Keratinocyte (primary cell): ENCODE results near the gene FGD2. TPM values are rescaled to one million over a fixed set of nuclear protein-coding genes. Genes with fewer than 3 reads are reported as not detected.
"Not testable (repeated sequence)": the region's sequence is repeated elsewhere in the genome, so short reads cannot be mapped to it uniquely, and the experiment has no call there.

Experiments used
- DNase-seq: peaks from one replicate; pipeline ENCODE4 v3.0.0-alpha.2; 2011; ENCODE audit warnings: low read depth, missing footprints, low spot score
- FAIRE-seq: peaks from 2 replicates; lab custom pipeline; 2011; peaks lifted over from hg19 to GRCh38; lab: Jason Lieb, UNC
- H2AFZ ChIP-seq: 2 replicates; pipeline ENCODE4 v1.6.0; 2012; ENCODE audit warnings: low read length, control low read depth, inconsistent platforms; ENCODE audit not compliant: control insufficient read depth
- H3K27ac ChIP-seq: 2 replicates; pipeline ENCODE4 v1.5.1; 2011; ENCODE audit warnings: low read length; ENCODE audit not compliant: control insufficient read depth, insufficient read depth
- H3K27me3 ChIP-seq: 3 replicates; pipeline ENCODE4 v1.6.0; 2011; ENCODE audit warnings: low read length; ENCODE audit not compliant: control insufficient read depth, insufficient read depth; ENCODE audit errors: extremely low read depth
- H3K36me3 ChIP-seq, 2 experiments: 2 replicates in 1 of 2; 3 replicates in 1 of 2; pipeline ENCODE4 v1.5.1; 2011; ENCODE audit warnings: low read length in 2 of 2, mild to moderate bottlenecking in 1 of 2; ENCODE audit not compliant: control insufficient read depth in 2 of 2, insufficient read depth in 2 of 2; ENCODE audit errors: extremely low read depth in 1 of 2
- H3K4me1 ChIP-seq: 3 replicates; pipeline ENCODE4 v1.5.1; 2011; ENCODE audit warnings: low read length; ENCODE audit not compliant: control insufficient read depth, insufficient read depth; ENCODE audit errors: extremely low read depth
- H3K4me2 ChIP-seq: 3 replicates; pipeline ENCODE4 v1.6.0; 2011; ENCODE audit warnings: low read depth, low read length; ENCODE audit not compliant: control insufficient read depth, insufficient read depth; ENCODE audit errors: extremely low read depth
- H3K4me3 ChIP-seq, 3 experiments: fragments of 200-600 bp in 1 of 3; sonication (generic) in 1 of 3; 2 replicates in 2 of 3; 3 replicates in 1 of 3; pipeline ENCODE4 v1.5.1; 2011 to 2016; ENCODE audit warnings: low read length in 3 of 3, mild to moderate bottlenecking in 3 of 3, control low read depth in 2 of 3, inconsistent platforms in 1 of 3, low read depth in 1 of 3, mixed read lengths in 1 of 3, mixed run types in 1 of 3, moderate library complexity in 1 of 3; ENCODE audit not compliant: control insufficient read depth in 2 of 3, insufficient read depth in 2 of 3; ENCODE audit errors: extremely low read depth in 1 of 3
- H3K79me2 ChIP-seq: 2 replicates; pipeline ENCODE4 v1.6.0; 2012; ENCODE audit warnings: low read length; ENCODE audit not compliant: control insufficient read depth, insufficient read depth
- H3K9ac ChIP-seq: 3 replicates; pipeline ENCODE4 v1.6.0; 2011; ENCODE audit warnings: low read length; ENCODE audit not compliant: control insufficient read depth, insufficient read depth; ENCODE audit errors: extremely low read depth
- H3K9me1 ChIP-seq: 3 replicates; pipeline ENCODE4 v1.6.0; 2011; ENCODE audit warnings: low read length; ENCODE audit not compliant: control insufficient read depth, insufficient read depth; ENCODE audit errors: extremely low read depth
- H3K9me3 ChIP-seq: 2 replicates; pipeline ENCODE4 v1.5.1; 2012; ENCODE audit warnings: low read depth, low read length; ENCODE audit not compliant: control insufficient read depth
- H4K20me1 ChIP-seq: 3 replicates; pipeline ENCODE4 v1.6.0; 2011; ENCODE audit warnings: low read length; ENCODE audit not compliant: control insufficient read depth, insufficient read depth; ENCODE audit errors: extremely low read depth
- CTCF ChIP-seq, 3 experiments: IDR thresholded peaks in 1 of 3; conservative IDR thresholded peaks in 1 of 3; optimal IDR thresholded peaks in 1 of 3; 2 replicates in 2 of 3; 3 replicates in 1 of 3; pipeline versions ENCODE3 to v1.5.1; 2011; ENCODE audit warnings: low read length in 3 of 3, mild to moderate bottlenecking in 3 of 3, moderate library complexity in 2 of 3, control low read depth in 1 of 3, inconsistent platforms in 1 of 3; ENCODE audit not compliant: insufficient read depth in 2 of 3; ENCODE audit errors: extremely low read depth in 1 of 3
- EZH2 ChIP-seq: IDR thresholded peaks from one replicate; pipeline ENCODE4 v1.6.1; 2012; ENCODE audit warnings: inconsistent platforms, mild to moderate bottlenecking, low read length, moderate library complexity
- dilution Hi-C: fragments of 300-500 bp; cut with MboI; formaldehyde crosslinking; loops from one replicate; pipeline ENCODE4 v1.7.0; 2020; ENCODE audit warnings: low sequenced_read_pairs; ENCODE audit not compliant: extremely low pct_ligation_motif_present
- polyA plus RNA-seq, 5 experiments: library from polyadenylated mRNA; depleted of rRNA in 3 of 5; stranded (reverse) in 3 of 5; stranded (forward) in 1 of 5; unstranded in 1 of 5; fragments of >200 nt; gene quantifications; 1 replicate in 1 of 5; 2 replicates in 3 of 5; 3 replicates in 1 of 5; pipeline versions ENCODE4 v1.2.1 to v1.2.3, GENCODE V29; 2011 to 2012; ENCODE audit warnings: missing spikeins in 2 of 5, low read depth in 1 of 5, low replicate concordance in 1 of 5

FGD2 gene
- polyA plus RNA-seq, 1 donor (not counting 4 experiments of a cell fraction or from before 2014, with no cell fraction given) = 0.03 TPM

GRCh38 chr6:37058084-37058586 is 52.7 kb downstream of the FGD2 start:
- no peaks in the 10 kb centered on the region for H3K36me3 ChIP-seq
- H3K27ac ChIP-seq = peak overlapping the region; percentile 97
- no peaks in the 10 kb centered on the region for H3K9me1 ChIP-seq
- dilution Hi-C loops = no loop called here
- peak overlapping the region; percentile 24 for H3K4me2 ChIP-seq
- TF ChIP-seq CTCF (optimal IDR thresholded peaks at IDR 0.05 in 1 of 3, IDR thresholded peaks at IDR 0.05 in 1 of 3, conservative IDR thresholded peaks at IDR 0.05 in 1 of 3; ENCODE audit: extremely low read depth in 1 of 3, insufficient read depth in 2 of 3, low read length in 3 of 3) (no peak), EZH2 (no peak)
- no peaks in the 10 kb centered on the region for H3K79me2 ChIP-seq
- no peak overlapping the region for H3K9ac ChIP-seq
- H3K4me1 ChIP-seq = peaks cover 54% of the 10 kb centered on the region
- no peaks in the 10 kb centered on the region for H4K20me1 ChIP-seq
- H3K9me3 ChIP-seq = no peaks in the 10 kb centered on the region
- H3K27me3 ChIP-seq = no peaks in the 10 kb centered on the region
- no peak overlapping the region for H3K4me3 ChIP-seq
- DNase-seq = no peak
- H2AFZ ChIP-seq = no peak overlapping the region
- FAIRE-seq = no peak

- H2AFZ ChIP-seq, H3K27me3 ChIP-seq, H4K20me1 ChIP-seq, H3K9me1 ChIP-seq, DNase-seq, dilution Hi-C loops, H3K9me3 ChIP-seq, H3K36me3 ChIP-seq, FAIRE-seq, H3K4me3 ChIP-seq, H3K79me2 ChIP-seq: not testable (repeated sequence)
- Histone ChIP-seq H3K9ac (peak overlapping the region; percentile 70), H3K4me1 (peaks cover 54% of the 10 kb centered on the region), H3K4me2 (peak overlapping the region; percentile 90), H3K27ac (peak overlapping the region; percentile 83)
These were observed 53.5 kb downstream of the FGD2 start for GRCh38 chr6:37058984-37059343.
